ENCODE results near the gene RGS7.

RGS7 gene

GRCh38 chr1:241265428-241265827 is 91.6 kb downstream of the RGS7 start:
- Histone ChIP-seq H3K27me3 (no peaks in the 10 kb centered on the region), H3K9me3 (no peaks in the 10 kb centered on the region), H3K4me3 (ENCODE audit: low read depth, low read length) (no peak overlapping the region), H3K36me3 (no peaks in the 10 kb centered on the region), H3K4me1 (no peaks in the 10 kb centered on the region)
- no peak for DNase-seq
- TF ChIP-seq CTCF (IDR thresholded peaks at IDR 0.05; ENCODE audit: low read depth, low read length): no peak

- no peaks in the 10 kb centered on the region for H3K27me3 ChIP-seq
- no peak for DNase-seq
- H3K4me3 ChIP-seq (ENCODE audit: low read depth, low read length): no peak overlapping the region
- no peaks in the 10 kb centered on the region for H3K9me3 ChIP-seq
- H3K4me1 ChIP-seq: no peaks in the 10 kb centered on the region
- TF ChIP-seq CTCF (IDR thresholded peaks at IDR 0.05; ENCODE audit: low read depth, low read length): no peak
- H3K36me3 ChIP-seq: no peaks in the 10 kb centered on the region
Observed at GRCh38 chr1:241263346-241263745, 93.7 kb downstream of the RGS7 start.

GRCh38 chr1:241253471-241253870 is 103.5 kb downstream of the RGS7 start:
- H3K4me1 ChIP-seq: no peaks in the 10 kb centered on the region
- no peak overlapping the region for H3K4me3 ChIP-seq (ENCODE audit: low read depth, low read length)
- H3K36me3 ChIP-seq: no peaks in the 10 kb centered on the region
- no peak for TF ChIP-seq CTCF (IDR thresholded peaks at IDR 0.05; ENCODE audit: low read depth, low read length)
- no peak for DNase-seq
- H3K9me3 ChIP-seq: no peaks in the 10 kb centered on the region
- H3K27me3 ChIP-seq: no peaks in the 10 kb centered on the region

- no peak for DNase-seq
- Histone ChIP-seq H3K36me3 (no peaks in the 10 kb centered on the region), H3K27me3 (no peaks in the 10 kb centered on the region), H3K4me3 (ENCODE audit: low read depth, low read length) (no peak overlapping the region), H3K4me1 (no peaks in the 10 kb centered on the region), H3K9me3 (no peaks in the 10 kb centered on the region)
- no peak for TF ChIP-seq CTCF (IDR thresholded peaks at IDR 0.05; ENCODE audit: low read depth, low read length)
Observed at GRCh38 chr1:241250465-241250864, 106.5 kb downstream of the RGS7 start.

GRCh38 chr1:241240069-241240468 is 116.9 kb downstream of the RGS7 start:
- H3K9me3 ChIP-seq: no peaks in the 10 kb centered on the region
- H3K27me3 ChIP-seq: no peaks in the 10 kb centered on the region
- H3K36me3 ChIP-seq: no peaks in the 10 kb centered on the region
- H3K4me3 ChIP-seq (ENCODE audit: low read depth, low read length): no peak overlapping the region
- no peaks in the 10 kb centered on the region for H3K4me1 ChIP-seq
- DNase-seq: no peak
- no peak for TF ChIP-seq CTCF (IDR thresholded peaks at IDR 0.05; ENCODE audit: low read depth, low read length)

GRCh38 chr1:241237873-241238272 is 119.1 kb downstream of the RGS7 start:
- H3K27me3 ChIP-seq: no peaks in the 10 kb centered on the region
- no peaks in the 10 kb centered on the region for H3K4me1 ChIP-seq
- DNase-seq: no peak

More at GRCh38 chr1:241237873-241238272, 119.1 kb downstream of the RGS7 start:
- Histone ChIP-seq H3K36me3 (no peaks in the 10 kb centered on the region), H3K9me3 (no peaks in the 10 kb centered on the region), H3K4me3 (ENCODE audit: low read depth, low read length) (no peak overlapping the region)
- no peak for TF ChIP-seq CTCF (IDR thresholded peaks at IDR 0.05; ENCODE audit: low read depth, low read length)
